HG03060 (cell line): ENCODE data around the gene TCF21.
"Not testable (repeated sequence)": the region's sequence is repeated elsewhere in the genome, so short reads cannot be mapped to it uniquely, and the experiment has no call there.

Experiments used
- ATAC-seq: cut with Tn5 transposase; IDR thresholded peaks from one replicate; pipeline ENCODE4 v1.9.1; 2021; ENCODE audit warnings: low read depth, moderate number of reproducible peaks; ENCODE audit not compliant: unreplicated experiment

The TCF21 gene

GRCh38 chr6:133919362-133919761 is 30.4 kb downstream of the TCF21 start:
- ATAC-seq: no peak

DNA sequence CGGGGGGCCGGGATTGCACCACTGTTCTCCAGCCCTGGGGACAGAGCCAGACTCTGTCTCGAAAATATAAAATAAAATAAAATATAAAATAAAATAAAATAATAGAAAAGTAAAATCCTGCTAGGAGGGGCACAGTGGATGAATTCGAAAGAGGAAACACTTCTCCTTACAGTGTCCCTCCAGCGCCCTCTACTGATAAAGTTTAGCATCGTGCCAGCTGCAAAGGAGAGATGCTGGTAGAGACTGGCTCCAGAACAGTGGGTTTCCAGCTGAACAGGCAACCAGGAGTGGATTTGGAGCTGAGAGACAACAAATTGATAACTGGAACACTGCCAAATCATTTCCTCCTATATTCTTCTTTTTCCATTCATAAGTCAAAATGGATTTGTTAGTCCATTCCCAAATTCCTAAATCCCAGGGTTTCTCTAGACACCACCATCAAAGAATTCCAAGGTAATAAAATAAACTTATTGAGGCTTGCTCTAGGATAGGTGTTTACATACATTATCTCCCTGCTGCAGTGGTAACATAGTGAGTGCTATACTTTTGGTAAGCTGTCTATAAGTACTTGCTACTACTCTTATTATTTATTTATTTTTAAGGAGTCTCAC is 32.4 kb downstream of the TCF21 start:
- ATAC-seq: no peak

DNA sequence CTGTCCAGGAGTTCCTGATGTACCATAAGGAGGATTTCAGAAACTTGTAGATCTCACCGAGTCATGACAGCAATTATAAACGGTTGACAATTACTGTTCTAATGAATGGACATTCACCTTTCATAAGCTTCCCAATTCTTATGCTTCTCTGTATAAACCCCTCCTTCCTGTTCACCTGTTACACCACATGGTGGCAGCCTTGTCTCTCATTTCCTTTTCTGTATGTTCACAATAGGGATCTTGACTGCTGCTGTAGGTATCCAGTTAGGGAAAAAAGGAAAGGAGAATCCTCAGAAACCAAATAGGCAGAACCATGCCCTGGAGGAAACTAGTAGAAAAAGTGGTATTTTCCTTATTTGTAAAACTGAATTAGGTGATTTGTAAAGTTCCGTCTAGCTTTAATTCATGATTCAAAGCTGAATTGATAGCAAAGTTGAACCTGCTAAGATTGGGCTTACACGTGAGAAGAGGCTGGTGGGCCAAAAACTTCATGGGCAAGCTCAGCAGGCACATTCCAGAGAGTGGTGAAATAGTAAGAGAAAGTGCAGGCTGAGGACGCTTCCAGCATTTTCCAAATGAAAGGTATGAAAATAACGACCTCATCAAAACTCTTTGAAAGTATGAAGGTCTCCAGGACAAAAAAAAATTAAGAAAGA is 35.2 kb downstream of the TCF21 start:
- ATAC-seq: peak; percentile 94

DNA sequence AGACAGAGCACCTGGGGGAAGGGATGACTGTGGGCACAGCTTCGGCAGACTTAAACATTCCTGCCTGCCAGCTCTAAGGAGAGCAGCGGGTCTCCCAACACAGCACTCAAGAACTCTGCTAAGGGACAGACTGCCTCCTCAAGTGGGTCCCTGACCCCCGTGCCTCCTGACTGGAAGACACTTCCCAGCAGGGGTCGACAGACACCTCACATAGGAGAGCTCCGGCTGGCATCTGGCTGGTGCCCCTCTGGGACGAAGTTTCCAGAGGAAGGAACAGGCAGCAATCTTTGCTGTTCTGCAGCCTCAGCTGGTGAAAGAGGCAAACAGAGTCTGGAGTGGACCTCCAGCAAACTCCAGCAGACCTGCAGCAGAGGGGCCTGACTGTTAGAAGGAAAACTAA is 42.3 kb downstream of the TCF21 start:
- ATAC-seq: not testable (repeated sequence)

- not testable (repeated sequence) for ATAC-seq
Observed at GRCh38 chr6:133936352-133936751, 47.4 kb downstream of the TCF21 start.

DNA sequence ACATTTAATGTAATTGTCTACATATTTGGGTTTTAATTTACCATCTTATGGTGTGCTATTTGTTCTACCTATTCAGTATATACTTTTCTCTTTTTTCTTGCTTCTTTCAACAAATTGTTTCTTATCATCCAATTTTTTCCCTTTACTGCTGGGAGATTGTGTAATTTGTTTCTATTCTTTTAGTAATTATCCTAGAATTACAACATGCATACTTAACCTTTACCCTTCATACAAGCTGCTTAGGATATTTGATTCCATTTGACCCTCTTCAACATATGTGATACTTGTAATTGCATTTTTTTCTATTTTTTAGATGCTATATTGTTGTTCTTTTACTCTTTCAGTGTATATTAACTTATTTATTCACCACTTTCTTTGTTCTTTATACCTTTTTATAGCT is 49.0 kb downstream of the TCF21 start:
- no peak for ATAC-seq

DNA sequence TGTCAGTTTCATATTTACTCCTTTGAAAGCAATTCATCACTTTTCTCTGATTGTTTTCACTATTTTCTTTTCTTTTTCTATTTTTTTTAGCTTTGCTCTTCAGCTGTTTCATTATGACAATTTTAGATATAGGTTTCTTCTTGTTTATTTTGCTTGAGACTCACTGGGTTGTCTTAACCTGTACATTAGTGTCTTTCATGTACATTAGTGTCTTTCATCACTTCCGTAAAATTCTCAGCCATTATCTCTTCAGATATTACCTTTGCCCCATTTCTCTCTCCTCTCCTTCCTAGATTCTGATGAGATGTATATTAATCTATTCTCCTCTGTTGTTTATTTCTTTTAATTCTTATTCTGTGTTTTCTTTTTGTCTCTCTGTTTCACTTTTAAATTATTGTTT is 49.6 kb downstream of the TCF21 start:
- ATAC-seq: no peak

GRCh38 chr6:133939778-133940667 is 51.1 kb downstream of the TCF21 start:
- ATAC-seq: no peak
